MV-4-11 (cell line): ENCODE data around the gene SIGLEC8.
"Not testable (repeated sequence)": the region's sequence is repeated elsewhere in the genome, so short reads cannot be mapped to it uniquely, and the experiment has no call there.

Source experiments
- DNase-seq: peaks from one replicate; lab custom pipeline; 2025; lab: John Stamatoyannopoulos, UW

Gene SIGLEC8

DNA sequence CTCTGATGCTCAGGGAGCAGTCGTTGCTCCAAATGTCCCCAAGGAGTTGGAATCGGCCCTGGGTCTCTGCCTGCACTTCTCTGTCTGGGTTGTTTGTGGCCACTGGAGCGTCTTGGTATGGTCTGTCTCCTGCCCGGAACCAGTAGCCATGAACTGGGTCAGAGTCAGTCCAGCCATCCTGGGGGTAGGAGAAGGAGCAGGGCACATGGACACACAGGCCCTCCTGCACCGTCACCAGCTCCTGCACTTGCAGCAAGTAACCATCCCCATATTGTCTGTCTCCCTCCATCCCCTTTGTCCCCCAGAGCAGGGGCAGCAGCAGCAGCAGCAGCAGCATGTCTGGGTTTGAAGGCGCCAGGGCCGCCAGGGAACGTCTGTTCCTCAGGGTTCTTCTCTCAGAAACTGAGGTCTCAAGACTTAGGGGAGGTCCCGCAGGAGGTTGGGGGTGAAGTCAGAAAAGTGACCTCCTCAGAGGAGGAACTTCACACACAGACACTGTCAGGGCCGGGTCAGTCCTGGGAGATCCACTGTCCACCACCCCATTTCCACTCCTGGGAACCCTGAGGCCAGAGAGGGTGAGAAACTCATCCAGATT lies at the start of gene SIGLEC8:
Gene SIGLEC8 (minus strand): TSS at position 404 of the 595 bp plus-strand sequence. CDS start 67 bp downstream, at position 337.
- DNase-seq = no peak

DNA sequence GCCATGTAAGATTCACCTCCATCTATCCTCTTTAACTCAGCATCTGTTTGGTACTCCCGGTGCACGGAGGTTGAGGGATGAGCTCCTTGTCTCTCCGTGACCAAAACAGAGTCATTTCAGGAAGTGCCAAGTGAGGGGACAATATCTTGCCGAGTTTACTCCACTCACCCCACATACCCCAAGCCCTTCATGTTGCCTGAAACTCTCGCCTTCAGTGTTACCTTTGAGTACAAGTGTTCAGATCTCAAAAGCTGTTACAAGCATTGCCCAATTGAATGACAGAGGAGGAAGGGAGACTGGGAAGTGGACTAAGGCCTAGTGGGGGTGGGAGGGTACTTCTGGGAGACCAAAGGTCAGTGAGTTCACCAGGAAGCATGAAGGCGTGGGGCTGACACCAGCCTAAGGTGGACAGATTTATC lies 49.4 kb upstream of the SIGLEC8 start:
- peak; percentile 82 for DNase-seq

DNA sequence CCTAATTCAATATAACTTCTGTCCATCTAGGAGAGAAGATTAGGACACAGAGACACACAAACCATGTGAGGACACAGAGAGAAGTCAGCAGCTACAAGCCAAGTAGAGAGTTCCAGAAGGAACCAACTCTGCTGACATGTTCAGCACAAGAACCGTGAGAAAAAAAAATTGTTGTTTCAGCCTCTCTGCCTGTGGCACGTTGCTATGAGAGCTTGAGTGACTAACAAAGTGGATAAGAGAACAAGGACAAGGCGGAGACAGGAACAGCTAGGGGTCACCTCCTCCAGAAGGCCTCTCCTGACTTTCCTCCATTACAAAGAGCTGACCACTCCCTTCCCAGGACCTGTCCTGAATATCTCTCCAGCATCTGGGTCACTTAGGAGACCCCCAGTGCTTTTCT lies 48.9 kb upstream of the SIGLEC8 start:
- DNase-seq = no peak

DNA sequence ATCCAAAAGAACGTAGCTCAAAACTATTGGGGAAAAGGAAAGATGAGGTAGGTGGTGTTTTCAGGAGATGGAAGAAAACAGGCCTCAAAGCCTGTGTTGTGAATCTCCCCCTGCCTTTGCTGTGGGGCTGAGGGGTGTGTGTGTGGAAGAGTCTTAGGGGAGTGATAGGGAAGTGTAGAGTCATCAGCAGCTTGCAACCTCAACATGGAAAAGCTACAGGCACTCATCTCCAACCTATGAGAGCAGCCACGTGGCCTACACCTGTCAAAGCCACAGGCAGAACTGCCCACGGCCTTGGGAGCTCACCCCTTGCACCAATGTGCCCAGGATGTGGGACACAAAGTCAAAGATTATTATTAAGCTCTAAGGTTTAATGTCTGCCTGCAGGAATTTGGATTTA lies 47.6 kb upstream of the SIGLEC8 start:
- no peak for DNase-seq

DNA sequence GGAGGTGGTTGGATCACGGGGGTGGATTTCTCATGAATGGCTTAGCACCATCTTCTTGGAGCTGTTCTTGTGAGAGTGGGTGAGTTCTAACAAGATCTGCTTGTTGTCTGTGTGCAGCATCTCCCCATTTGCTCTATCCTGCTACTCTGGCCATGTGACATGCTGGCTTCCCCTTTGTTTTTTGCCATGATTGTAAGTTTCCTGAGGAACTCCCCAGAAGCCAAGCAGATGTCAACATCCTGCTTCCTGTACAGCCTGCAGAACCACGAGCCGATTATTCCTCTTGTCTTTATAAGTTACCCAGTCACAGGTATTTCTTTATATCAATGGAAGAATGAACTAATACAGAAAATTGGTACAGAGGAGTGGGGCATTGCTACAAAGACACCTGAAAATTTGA lies 45.6 kb upstream of the SIGLEC8 start:
- peak; percentile 55 for DNase-seq

DNA sequence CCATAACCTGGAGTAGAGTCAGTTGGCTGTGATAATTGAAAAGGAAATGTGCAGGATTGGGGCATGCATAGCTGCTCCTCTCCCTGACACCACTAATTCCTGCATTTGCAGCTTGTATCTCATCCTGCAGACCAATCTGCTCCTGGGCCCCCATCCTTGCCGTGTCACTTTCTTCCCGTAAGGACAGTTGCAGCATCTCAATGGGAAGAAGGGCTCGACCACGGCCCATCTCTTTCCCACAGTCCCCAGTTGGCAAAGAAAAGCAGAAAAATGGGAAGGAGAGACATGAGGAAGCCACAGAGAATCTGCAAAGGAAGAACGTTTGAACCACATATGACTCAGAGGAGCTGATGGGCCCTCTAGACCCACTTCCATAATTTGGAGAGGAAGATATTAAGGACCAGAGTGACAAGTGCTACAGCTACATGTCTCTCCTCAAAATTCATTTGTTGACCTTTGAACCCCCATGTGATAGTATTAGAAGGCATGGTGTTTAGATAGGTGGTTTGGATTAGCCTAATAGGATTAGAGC lies 45.1 kb upstream of the SIGLEC8 start:
- peak; percentile 95 for DNase-seq

DNA sequence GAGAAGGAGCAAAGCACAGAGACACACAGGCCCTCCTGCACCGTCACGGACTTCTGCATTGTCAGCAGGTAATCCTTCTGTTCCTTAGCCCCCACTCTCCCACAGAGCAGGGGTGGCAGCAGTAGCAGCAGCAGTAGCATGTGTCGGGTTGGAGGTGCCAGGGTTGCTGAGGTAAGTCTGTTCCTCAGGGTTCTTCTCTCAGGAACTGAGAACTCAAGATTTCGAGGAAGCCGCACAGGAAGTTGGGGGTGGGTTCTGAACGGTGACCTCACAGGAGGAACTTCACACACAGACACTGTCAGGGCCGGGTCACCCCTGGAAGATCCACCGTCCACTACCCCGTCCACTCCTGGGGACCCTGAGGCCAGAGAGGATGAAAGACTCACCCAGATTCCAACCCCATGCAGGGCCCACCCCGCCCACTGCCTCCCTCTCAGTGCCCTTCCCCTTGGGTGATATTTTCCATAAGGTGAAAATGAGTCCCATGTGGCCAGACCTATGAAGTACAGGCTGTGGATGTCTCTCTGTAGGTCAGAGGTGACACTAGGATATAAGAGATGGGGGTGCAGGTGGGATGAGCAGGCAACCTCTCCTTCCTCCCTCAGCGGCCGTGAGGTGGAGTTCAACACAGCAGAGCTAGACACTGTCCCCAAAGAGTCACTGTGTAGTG lies 43.5 kb upstream of the SIGLEC8 start, which contains the start of gene SIGLEC12:
Gene SIGLEC12 (minus strand): TSS at position 207 of the 670 bp plus-strand sequence. CDS start 67 bp downstream, at position 140.
- peak; percentile 86 for DNase-seq

DNA sequence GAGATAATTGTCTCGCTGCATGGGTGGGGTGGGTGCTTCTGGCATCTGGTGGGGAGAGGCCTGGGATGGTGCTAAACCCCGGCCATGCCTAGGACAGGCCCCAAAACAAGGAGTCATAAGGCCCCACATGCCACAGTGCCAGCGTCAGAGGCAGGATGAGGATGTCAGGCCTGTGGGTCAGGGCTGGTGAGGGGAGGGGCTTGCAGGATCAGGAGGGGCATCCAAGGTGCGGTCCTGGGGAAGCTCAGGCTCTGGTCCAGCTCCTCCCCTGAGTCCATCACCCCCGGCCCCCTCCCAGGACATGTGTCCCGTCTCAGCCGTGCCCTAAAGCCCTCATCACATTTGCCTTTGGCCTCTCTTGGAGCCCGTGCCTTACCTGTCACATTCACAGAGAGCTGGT lies 42.7 kb upstream of the SIGLEC8 start:
- not testable (repeated sequence) for DNase-seq

DNA sequence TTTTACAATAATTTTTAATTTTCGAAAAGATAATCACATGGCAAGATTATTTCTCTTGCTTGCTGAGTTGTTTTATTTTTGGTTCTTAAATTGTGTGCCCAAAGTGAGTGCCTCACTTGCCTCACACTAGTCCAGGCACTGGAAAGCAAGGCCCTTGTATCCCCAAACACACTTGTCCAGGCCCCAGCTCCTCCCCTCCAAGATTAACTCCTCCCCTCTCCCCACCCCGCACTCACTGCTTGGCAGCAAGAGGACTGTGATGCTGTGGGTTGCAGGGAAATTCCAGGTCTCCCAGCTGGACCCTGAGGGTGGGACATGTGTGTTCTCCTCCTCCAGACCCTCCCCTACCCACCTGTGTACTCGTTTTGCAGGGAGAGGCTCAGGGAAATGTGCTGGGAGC lies 39.4 kb upstream of the SIGLEC8 start:
- no peak for DNase-seq

DNA sequence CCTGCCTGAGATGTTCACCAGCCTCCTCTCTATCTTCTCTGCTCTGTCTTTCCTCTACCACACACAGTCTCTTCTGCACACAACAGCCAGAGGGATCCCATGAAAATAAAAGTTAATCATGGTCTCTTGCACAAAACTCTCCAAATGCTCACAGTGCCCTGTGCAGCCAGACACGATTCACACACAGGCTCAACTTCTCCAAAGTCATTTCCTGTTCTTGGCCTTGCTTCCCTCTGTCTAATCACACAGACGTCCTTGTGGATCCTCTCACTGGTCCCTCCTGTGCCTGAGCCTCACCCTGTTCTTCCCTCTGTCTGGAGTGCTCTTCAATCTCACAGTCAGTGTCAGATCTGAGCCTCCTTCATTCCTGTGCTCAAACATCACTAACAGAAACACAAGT lies 35.5 kb upstream of the SIGLEC8 start:
- DNase-seq = peak; percentile 74

DNA sequence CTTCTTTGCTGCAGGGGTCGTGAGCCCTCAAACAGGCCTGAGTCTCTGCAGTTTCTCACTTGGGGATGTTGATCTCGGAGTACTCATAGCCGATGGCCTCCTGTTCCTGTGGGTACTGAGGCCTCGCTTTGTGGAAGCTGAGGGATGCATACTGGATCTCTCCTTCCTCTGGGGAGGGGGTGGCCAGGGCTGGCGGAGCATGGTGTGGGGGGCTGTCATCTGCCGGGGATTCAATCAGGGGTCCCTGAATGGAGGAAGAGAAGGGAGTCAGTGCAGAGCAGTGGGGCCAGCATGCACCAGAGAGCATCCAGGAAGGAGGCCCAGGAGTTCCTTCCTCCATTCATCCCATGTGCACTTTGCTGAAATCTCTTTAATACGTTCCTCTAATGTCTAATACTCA lies 33.3 kb upstream of the SIGLEC8 start:
- no peak for DNase-seq

DNA sequence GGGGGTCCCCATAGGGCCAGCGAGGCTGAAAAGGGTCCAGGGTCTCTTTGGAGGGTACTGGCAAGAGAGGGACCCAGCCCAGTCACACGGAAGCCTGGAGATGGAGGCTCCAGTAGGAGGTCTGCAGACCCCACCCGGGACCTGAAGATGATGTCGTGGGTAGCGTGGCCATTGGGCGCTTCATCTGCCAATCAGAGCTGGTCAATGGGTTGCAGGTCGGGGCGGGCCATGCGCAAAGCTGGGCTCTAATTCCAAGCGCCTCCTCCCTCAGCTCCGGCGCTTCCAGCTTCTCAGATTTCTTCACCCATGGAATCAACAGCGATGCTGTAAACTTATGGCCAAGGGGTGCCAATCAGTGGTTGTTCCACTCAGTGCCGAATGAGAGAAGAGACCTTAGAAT lies 32.4 kb upstream of the SIGLEC8 start:
- DNase-seq = no peak

DNA sequence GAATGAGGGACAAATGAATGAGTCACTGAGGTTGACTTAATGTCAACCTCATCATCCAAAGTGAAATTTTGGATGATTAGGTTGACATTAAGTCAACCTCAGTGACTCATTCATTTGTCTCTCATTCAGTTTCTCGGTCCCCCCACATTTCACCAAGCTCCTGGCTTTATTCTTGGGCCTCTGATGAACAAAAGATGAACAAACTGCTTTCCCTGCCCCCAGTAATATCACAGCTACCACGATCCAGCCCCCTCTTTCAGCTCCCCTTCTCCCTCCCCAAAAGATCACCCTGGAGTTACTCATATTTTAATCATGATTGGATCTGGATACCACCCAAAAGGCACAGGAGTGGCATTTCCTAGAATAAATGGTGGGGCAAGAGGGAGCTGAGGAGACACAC lies 30.9 kb upstream of the SIGLEC8 start:
- no peak for DNase-seq

DNA sequence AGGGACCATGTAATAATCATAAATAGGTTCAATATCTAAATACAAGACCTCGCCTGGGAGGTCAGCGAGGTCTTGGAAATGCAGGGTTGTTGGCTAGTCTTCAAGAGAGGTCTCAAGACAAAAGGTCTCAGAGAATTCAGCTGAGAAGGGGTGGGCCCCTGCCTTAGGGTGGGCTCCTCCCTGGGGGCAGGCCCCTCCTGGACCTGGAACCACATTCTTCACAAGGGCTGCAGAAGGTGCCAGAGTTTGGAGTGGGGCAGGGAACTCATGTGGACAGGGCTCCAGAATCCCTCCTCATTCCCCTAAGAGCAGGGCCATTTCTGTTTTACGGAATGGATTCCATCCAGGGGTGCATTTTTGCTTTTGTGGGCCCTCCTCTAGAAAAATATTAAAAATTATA lies 30.2 kb upstream of the SIGLEC8 start:
- DNase-seq = no peak

DNA sequence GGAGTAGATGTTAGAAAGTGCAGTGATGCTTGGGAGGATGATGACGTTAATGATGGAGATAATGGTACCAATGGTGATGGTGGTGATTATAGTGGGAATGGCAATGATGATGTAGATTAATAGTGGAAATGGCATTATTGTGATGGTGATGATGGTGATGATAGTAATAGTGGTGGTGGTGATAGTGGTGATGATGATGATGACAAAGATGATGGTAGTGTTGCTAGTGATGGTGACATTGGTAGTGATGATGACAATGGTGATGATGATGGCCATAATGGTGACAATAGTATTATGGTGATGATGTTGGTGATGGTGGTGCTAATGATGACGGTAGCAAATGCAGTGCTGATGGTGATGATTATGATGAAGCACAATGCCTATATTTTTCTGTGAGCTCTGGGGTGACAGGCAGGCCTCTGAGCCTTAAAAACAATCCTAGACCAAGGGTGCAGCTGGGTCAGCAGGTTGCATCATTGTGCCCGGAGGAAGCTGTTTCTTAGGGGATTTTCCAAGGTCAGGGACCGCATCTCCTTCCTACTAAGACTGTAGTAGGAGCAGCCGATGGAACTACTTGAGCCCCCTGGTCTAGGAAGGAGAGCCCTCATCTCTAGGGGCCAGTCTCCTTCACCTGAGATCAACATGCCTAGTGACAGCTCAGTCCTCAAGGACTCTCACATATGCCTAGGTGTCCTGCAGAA lies 27.9 kb upstream of the SIGLEC8 start:
- no peak for DNase-seq

DNA sequence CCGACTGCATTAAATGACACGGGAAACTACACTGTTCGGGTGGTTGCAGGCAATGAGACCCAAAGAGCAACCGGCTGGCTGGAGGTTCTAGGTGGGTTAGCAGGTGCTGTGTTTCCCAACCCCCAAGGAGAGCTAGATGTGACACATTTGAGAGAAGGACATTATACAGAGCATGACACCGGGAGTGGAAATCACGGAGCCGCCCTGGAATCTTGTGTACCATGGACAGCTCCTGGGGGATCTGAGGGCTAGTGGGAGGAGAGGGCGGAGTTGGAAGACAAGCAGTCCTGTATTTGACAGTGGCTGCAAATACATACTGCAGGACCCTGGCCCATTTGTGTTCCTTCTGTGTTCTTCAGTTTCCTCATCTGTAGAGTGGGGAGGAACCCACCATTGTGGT lies 22.3 kb upstream of the SIGLEC8 start:
- DNase-seq = peak; percentile 46

DNA sequence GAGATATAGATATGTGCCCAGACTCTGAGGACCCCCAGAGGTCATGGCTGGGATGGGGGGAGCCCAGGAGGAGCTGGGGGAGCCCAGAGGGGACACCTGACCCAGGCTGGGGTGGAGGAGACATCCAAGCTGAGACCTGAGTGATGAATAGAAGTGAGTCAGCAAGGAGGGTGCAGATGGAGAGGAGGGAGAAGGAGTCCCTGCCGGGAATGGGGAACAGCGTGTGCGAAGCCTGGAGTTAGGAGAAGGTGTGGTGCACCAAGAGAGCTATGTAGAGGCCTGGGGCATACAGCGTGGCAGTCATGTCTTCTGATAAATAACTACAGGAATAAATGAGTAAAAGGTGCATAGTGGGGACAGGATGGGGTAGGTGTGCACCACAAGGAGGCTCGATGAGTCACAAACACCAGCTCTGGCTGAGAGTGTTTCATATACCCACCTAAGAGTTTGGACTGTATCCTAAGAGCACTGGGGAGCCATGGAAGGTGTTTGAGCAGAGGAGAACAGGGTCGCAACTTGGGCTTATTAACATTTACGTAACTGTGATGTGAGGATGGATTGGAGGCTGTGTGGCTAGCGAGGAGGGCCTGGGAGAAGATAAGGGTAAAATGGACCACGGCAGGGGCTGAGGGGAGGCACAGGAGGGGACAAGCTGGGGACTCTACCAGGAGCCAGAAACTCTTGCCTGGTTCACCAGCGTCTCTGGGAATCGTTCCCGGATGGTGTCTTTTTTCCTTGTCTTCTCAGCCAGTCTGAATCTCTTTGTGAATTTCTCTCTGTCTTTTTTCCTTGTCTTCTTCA lies 21.5 kb upstream of the SIGLEC8 start:
- DNase-seq = no peak

DNA sequence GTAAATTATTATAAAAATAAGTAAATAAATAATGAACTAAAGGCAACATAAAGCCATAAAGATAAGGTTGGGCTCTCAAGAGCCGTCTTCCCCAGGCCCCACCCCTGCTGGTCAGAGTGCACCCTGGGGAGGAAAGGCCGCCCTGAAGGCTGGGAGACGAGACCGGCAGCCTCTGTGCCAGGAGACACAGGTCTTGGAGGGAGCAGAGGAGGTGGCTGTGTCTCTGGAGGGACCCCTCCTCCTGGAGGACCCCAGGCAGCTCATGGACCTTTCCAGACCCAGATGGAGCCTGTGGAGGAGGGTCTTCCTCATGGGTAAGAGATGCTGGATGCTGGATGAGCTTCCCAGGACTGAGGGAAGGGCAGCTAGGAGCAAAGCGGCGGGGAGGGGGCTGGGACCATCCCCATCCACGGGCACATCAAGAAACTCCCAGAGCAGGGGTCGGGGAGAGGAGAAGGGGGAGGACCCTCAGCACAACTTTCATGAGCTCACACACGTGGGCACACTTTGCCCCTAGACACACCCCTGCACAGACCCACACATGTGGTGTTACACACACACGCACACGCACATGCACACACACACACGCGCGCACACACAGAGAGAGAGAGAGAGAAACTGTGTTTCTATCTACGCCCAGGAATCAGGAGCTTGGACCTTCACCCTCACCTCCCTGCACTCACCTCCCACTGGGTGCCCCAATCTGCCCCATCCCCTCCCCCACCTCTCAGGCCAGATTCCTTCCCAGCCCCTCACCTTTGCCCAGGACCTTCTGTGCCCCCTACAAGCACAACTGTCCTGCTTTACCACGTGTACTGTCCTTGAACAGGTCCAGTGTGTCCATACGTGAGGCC lies 20.4 kb upstream of the SIGLEC8 start, which contains the start of gene CEACAM18:
Gene CEACAM18 (plus strand): TSS at position 159 of the 854 bp plus-strand sequence.
- no peak for DNase-seq

DNA sequence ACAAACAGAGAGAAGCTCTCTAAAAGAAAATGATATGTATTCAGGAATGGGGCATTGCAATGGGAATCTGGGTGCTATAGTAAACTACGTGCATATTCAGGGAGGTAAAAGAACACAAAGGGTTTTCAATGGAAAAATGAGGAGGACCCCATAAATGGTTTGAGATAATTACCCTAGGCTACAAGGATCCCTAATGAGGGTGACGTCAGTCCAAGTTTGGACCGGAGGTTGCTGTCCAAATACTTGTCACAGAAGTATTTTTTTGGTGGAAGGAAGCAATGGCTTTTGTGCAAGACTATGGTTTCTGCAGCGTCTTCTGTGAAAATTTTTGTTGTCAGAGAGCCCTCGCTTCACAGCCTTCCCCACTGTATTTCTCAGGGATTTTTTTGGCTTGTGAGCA lies 19.1 kb upstream of the SIGLEC8 start:
- peak; percentile 28 for DNase-seq

DNA sequence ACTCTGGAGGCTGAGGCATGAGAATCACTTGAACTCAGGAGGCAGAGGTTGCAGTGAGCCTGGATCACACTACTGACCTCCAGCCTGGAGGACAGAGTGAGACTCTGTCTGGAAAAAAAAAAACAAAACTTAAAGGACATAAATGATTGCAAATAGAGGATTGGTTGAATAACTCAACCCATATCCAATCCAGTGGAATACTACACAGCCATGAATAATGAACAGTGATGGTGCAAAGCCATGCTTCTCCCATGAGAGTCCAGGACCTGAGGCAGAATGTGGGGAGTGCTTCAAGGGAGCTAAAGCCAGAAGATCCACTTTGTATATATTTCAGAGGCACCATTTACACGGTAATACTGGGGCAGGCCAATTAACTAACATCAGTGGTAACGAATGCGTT lies 17.9 kb upstream of the SIGLEC8 start:
- DNase-seq = no peak
